GM12878 (cell line): Measurements from ENCODE around the gene FAM219A. TPM values are rescaled to one million over a fixed set of nuclear protein-coding genes. Genes with fewer than 3 reads are reported as not detected.

Source experiments
- ATAC-seq: fragments of 200-7000 bp; cut with Tn5 transposase; 3 replicates; pipeline ENCODE4 v1.9.1; 2020; ENCODE audit warnings: mild to moderate bottlenecking, moderate library complexity
- BruUV-seq: library from RNA; stranded (reverse); fragments of 400-500 nt; replicated peaks from 2 replicates; lab custom pipeline; 2021; lab: Mats Ljungman, UMichigan
- CTCF ChIA-PET: fragments of 300-600 bp; sonication (Branson Sonifier 250); formaldehyde crosslinking; extraction: SDS; loops from one replicate; lab custom pipeline; 2021; ENCODE audit warnings: inconsistent platforms; lab: Yijun Ruan, JAX
- POLR2A ChIA-PET: fragments of 350-600 bp; formaldehyde crosslinking; extraction: SDS; loops from one replicate; lab custom pipeline; 2021; ENCODE audit warnings: inconsistent platforms; lab: Charles Lee
- RAD21 ChIA-PET: fragments of 300-600 bp; sonication (Branson Sonifier 250); formaldehyde crosslinking; loops from one replicate; lab custom pipeline; 2023; ENCODE audit warnings: antibody characterized with exemption; ENCODE audit not compliant: unreplicated experiment; lab: Charles Lee
- SMC1A ChIA-PET: fragments of 300-600 bp; sonication (Branson Sonifier 250); formaldehyde crosslinking; loops from one replicate; lab custom pipeline; 2023; ENCODE audit not compliant: unreplicated experiment, uncharacterized antibody; lab: Charles Lee
- DNase-seq: peaks from one replicate; pipeline ENCODE4 v3.0.0-alpha.2; 2011; ENCODE audit warnings: low read depth, low spot score
- FAIRE-seq: peaks from 3 replicates; lab custom pipeline; 2011; peaks lifted over from hg19 to GRCh38; lab: Jason Lieb, UNC
- H2AFZ ChIP-seq: 2 replicates; pipeline ENCODE4 v1.6.0; 2011; ENCODE audit warnings: low read depth, low read length, control low read depth; ENCODE audit not compliant: control insufficient read depth
- H3K27ac ChIP-seq: 2 replicates; pipeline ENCODE4 v1.5.1; 2011; ENCODE audit warnings: control low read depth; ENCODE audit not compliant: control insufficient read depth, insufficient read depth
- H3K27me3 ChIP-seq, 2 experiments: replicated peaks in 1 of 2; 2 replicates each; pipeline versions ENCODE4 v1.6.0 to v1.6.1; 2011; ENCODE audit warnings: low read length in 1 of 2; ENCODE audit not compliant: control insufficient read depth in 2 of 2, insufficient read depth in 2 of 2
- H3K36me3 ChIP-seq, 2 experiments: 2 replicates each; pipeline ENCODE4 v1.5.1; 2011; ENCODE audit warnings: low read length in 1 of 2; ENCODE audit not compliant: control insufficient read depth in 2 of 2, insufficient read depth in 2 of 2
- H3K4me1 ChIP-seq: 2 replicates; pipeline ENCODE4 v1.6.1; 2011; ENCODE audit warnings: mild to moderate bottlenecking, low read length, moderate library complexity, mixed read lengths; ENCODE audit not compliant: control insufficient read depth, insufficient read depth
- H3K4me2 ChIP-seq: 2 replicates; pipeline ENCODE4 v1.6.0; 2011; ENCODE audit warnings: control low read depth; ENCODE audit not compliant: control insufficient read depth, insufficient read depth
- H3K4me3 ChIP-seq: fragments of 200-600 bp; sonication (generic); 2 replicates; pipeline ENCODE4 v1.5.1; 2016
- H3K79me2 ChIP-seq: 2 replicates; pipeline ENCODE4 v1.6.0; 2011; ENCODE audit warnings: low read length; ENCODE audit not compliant: control insufficient read depth, insufficient read depth
- H3K9ac ChIP-seq: 2 replicates; pipeline ENCODE4 v1.8.0; 2011; ENCODE audit warnings: low read length, control low read depth, mixed read lengths; ENCODE audit not compliant: control insufficient read depth, insufficient read depth
- H3K9me3 ChIP-seq: replicated peaks from 3 replicates; pipeline ENCODE4 v1.5.1; 2011; ENCODE audit warnings: mild to moderate bottlenecking, low read length; ENCODE audit not compliant: control insufficient read depth, insufficient read depth
- H4K20me1 ChIP-seq: 2 replicates; pipeline ENCODE4 v1.6.0; 2011; ENCODE audit not compliant: control insufficient read depth, insufficient read depth
- BACH1 ChIP-seq: fragments of 450-650 bp; IDR thresholded peaks from 2 replicates; pipeline ENCODE4 v1.6.1; 2017; ENCODE audit warnings: mild to moderate bottlenecking, borderline replicate concordance
- CHD4 ChIP-seq: fragments of 200-600 bp; sonication (generic); IDR thresholded peaks from 2 replicates; pipeline ENCODE4 v1.6.1; 2016; ENCODE audit warnings: mild to moderate bottlenecking
- EGR1 ChIP-seq, 2 experiments: IDR thresholded peaks; 1 replicate in 1 of 2; 2 replicates in 1 of 2; pipeline ENCODE4 v1.6.1; 2011 to 2012; ENCODE audit warnings: low read depth in 2 of 2, low read length in 2 of 2, borderline replicate concordance in 1 of 2, mild to moderate bottlenecking in 1 of 2, moderate library complexity in 1 of 2
- FOXK2 ChIP-seq: fragments of 450-650 bp; IDR thresholded peaks from 2 replicates; pipeline ENCODE4 v1.6.1; 2017; ENCODE audit warnings: mild to moderate bottlenecking, moderate library complexity
- FOXM1 ChIP-seq: IDR thresholded peaks from 2 replicates; pipeline ENCODE4 v1.6.1; 2012; ENCODE audit warnings: low read depth, mild to moderate bottlenecking, inconsistent platforms, low read length, moderate library complexity
- MYB ChIP-seq: fragments of 150-350 bp; IDR thresholded peaks from 2 replicates; pipeline ENCODE4 v1.6.1; 2014; ENCODE audit warnings: mild to moderate bottlenecking, low read depth, low read length, borderline replicate concordance
- RCOR1 ChIP-seq: conservative IDR thresholded peaks from 2 replicates; pipeline ENCODE4 v1.6.1; 2012; ENCODE audit warnings: low read depth, low read length, improper control_type of control experiment
- TBL1XR1 ChIP-seq: IDR thresholded peaks from 2 replicates; pipeline ENCODE4 v1.6.1; 2012; ENCODE audit warnings: low read depth, low read length, improper control_type of control experiment
- ZNF207 ChIP-seq: fragments of 450-650 bp; IDR thresholded peaks from 2 replicates; pipeline ENCODE4 v1.6.1; 2014; ENCODE audit warnings: antibody characterized with exemption, mild to moderate bottlenecking, borderline replicate concordance
- WGBS: methylation state at CpG from one replicate; pipeline ENCODE4 v1.1.6; 2016; ENCODE audit warnings: low lambda C conversion rate; ENCODE audit not compliant: insufficient replicate concordance, insufficient coverage; ENCODE audit errors: missing lambda C conversion rate; 5-methylcytosine and 5-hydroxymethylcytosine counted together
- in situ Hi-C: fragments of 300-500 bp; cut with MboI; formaldehyde crosslinking; loops from 9 replicates; pipeline ENCODE4 v1.14.3; 2018; ENCODE audit warnings: mixed read lengths
- intact Hi-C: fragments of 100-400 bp; cut with micrococcal nuclease; formaldehyde crosslinking; loops from one replicate; pipeline ENCODE4 v1.14.2; 2022; ENCODE audit not compliant: unreplicated experiment
- polyA plus RNA-seq, 11 experiments: library from polyadenylated mRNA; depleted of rRNA in 4 of 11; unstranded in 6 of 11; stranded (reverse) in 5 of 11; fragments of >200 nt; fragmentation: Nextera tagmentation in 4 of 11; fragmentation: Illumina TruSeq in 1 of 11; extraction: Ambion mirVana in 4 of 11; extraction: Trizol in 1 of 11; gene quantifications; 1 replicate in 1 of 11; 2 replicates in 10 of 11; pipeline versions ENCODE4 v1.2.1 to v1.2.3, GENCODE V29; 2011 to 2016; ENCODE audit warnings: inconsistent platforms in 2 of 11, missing spikeins in 2 of 11, low read depth in 1 of 11
- total RNA-seq, 4 experiments: library from RNA; depleted of rRNA in 3 of 4; stranded (reverse); fragments of >200 nt in 3 of 4; fragmentation: Illumina TruSeq in 1 of 4; extraction: Trizol in 1 of 4; gene quantifications; 2 replicates each; pipeline versions ENCODE4 v1.2.1 to v1.2.3, GENCODE V29; 2013 to 2021
- TF ChIP-seq, protein P1 (sequence below): fragments of 450-650 bp; IDR thresholded peaks from 2 replicates; pipeline ENCODE4 v1.6.1; 2017; ENCODE audit warnings: antibody characterized with exemption, mild to moderate bottlenecking, moderate library complexity
- TF ChIP-seq, protein P2 (sequence below): IDR thresholded peaks from 2 replicates; pipeline ENCODE4 v1.6.1; 2011; ENCODE audit warnings: borderline replicate concordance, low read depth, mild to moderate bottlenecking, moderate library complexity, mixed read lengths, low read length; ENCODE audit not compliant: insufficient read depth; ENCODE audit errors: extremely low read length
- TF ChIP-seq, protein P3 (sequence below): IDR thresholded peaks from 2 replicates; pipeline ENCODE4 v1.6.1; 2011; ENCODE audit warnings: mild to moderate bottlenecking, low read depth, low read length, moderate library complexity; ENCODE audit not compliant: insufficient replicate concordance

FAM219A gene
- total and polyA plus RNA-seq, 10 of the 15 experiments (the other 5 are each of a cell fraction or from before 2014, with no cell fraction given), result 0.11 to 2.0 (median 0.71) TPM

DNA sequence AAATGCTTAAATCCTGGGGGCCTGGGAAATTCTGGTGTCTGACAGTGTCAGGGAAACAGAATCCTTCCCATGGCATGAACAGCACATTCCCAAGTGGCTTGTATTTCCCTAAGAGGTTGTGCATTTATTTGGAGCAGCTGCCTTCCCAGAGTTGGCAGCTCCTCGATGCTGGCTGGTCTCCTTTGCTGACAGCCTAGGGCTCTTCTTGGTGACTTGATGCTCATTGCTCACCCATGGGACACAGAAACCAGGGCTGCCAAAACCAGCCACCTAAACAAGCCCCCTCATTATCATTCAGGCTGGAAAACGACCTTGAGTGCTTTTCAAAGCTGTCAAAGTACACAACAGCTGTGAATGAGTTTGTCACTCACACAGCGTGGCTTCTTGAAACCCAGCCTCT is 40.2 kb upstream of the FAM219A start:
- SMC1A ChIA-PET, result no interaction called here

More for the DNA sequence above, 40.2 kb upstream of the FAM219A start:
- 8% methylated on average over 3 of the region's 3 CpGs for WGBS
- Histone ChIP-seq H2AFZ (no peak overlapping the region), H3K9ac (no peak overlapping the region), H3K9me3 (no peaks in the 10 kb centered on the region), H3K79me2 (no peaks in the 10 kb centered on the region), H3K27me3 (peaks cover 2 to 16% of the 10 kb centered on the region in 2 experiments), H3K36me3 (no peaks in the 10 kb centered on the region), H3K4me1 (no peaks in the 10 kb centered on the region), H3K27ac (no peak overlapping the region), H3K4me3 (no peak overlapping the region), H4K20me1 (peaks cover 9% of the 10 kb centered on the region), H3K4me2 (no peak overlapping the region)
- ChIA-PET RAD21 (no interaction called here), POLR2A (no interaction called here), CTCF (interaction anchor here (0.9 to 3.8 kb wide), 6 partner anchors 8 to 136 kb away, joined by 3 to 38 read pairs (median 4); no protein-coding TSS in a partner anchor)
- ATAC-seq (no peak), FAIRE-seq (no peak), DNase-seq (no peak)
- no peak for TF ChIP-seq CHD4
- TF ChIP-seq EGR1 (IDR thresholded peaks at IDR 0.05; ENCODE audit: borderline replicate concordance in 1 of 2, low read depth in 2 of 2, low read length in 2 of 2), result no peak
- TF ChIP-seq, protein P1, sequence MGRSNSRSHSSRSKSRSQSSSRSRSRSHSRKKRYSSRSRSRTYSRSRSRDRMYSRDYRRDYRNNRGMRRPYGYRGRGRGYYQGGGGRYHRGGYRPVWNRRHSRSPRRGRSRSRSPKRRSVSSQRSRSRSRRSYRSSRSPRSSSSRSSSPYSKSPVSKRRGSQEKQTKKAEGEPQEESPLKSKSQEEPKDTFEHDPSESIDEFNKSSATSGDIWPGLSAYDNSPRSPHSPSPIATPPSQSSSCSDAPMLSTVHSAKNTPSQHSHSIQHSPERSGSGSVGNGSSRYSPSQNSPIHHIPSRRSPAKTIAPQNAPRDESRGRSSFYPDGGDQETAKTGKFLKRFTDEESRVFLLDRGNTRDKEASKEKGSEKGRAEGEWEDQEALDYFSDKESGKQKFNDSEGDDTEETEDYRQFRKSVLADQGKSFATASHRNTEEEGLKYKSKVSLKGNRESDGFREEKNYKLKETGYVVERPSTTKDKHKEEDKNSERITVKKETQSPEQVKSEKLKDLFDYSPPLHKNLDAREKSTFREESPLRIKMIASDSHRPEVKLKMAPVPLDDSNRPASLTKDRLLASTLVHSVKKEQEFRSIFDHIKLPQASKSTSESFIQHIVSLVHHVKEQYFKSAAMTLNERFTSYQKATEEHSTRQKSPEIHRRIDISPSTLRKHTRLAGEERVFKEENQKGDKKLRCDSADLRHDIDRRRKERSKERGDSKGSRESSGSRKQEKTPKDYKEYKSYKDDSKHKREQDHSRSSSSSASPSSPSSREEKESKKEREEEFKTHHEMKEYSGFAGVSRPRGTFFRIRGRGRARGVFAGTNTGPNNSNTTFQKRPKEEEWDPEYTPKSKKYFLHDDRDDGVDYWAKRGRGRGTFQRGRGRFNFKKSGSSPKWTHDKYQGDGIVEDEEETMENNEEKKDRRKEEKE, result no peak
- TF ChIP-seq ZNF207, result no peak
- no peak for TF ChIP-seq MYB
- TF ChIP-seq FOXM1, result no peak
- no peak for TF ChIP-seq FOXK2
- no peak for TF ChIP-seq TBL1XR1
- no peak for TF ChIP-seq BACH1
- TF ChIP-seq, protein P2, sequence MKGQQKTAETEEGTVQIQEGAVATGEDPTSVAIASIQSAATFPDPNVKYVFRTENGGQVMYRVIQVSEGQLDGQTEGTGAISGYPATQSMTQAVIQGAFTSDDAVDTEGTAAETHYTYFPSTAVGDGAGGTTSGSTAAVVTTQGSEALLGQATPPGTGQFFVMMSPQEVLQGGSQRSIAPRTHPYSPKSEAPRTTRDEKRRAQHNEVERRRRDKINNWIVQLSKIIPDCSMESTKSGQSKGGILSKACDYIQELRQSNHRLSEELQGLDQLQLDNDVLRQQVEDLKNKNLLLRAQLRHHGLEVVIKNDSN, result no peak
- TF ChIP-seq RCOR1, result no peak
- TF ChIP-seq, protein P3, sequence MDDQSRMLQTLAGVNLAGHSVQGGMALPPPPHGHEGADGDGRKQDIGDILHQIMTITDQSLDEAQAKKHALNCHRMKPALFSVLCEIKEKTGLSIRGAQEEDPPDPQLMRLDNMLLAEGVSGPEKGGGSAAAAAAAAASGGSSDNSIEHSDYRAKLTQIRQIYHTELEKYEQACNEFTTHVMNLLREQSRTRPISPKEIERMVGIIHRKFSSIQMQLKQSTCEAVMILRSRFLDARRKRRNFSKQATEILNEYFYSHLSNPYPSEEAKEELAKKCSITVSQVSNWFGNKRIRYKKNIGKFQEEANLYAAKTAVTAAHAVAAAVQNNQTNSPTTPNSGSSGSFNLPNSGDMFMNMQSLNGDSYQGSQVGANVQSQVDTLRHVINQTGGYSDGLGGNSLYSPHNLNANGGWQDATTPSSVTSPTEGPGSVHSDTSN, result no peak
- in situ Hi-C loops (no loop called here), intact Hi-C loops (no loop called here)
- no TSS peak for BruUV-seq
